Natural killer cell (primary cell): ENCODE measurements around the gene USP24. TPM values are rescaled to one million over a fixed set of nuclear protein-coding genes. Genes with fewer than 3 reads are reported as not detected.
A peak's percentile ranks its signal among the peaks of the same experiment; 100 is the strongest.

Source experiments
- ATAC-seq, 3 donors: fragments of 150-1000 bp in 2 of 3; fragments of 200-7000 bp in 1 of 3; cut with Tn5 transposase; 1 replicate in 1 of 3; 2 replicates in 2 of 3; pipeline ENCODE4 v1.10.0; 2021; ENCODE audit warnings: mild to moderate bottlenecking in 2 of 3, moderate library complexity in 2 of 3
- DNase-seq, 2 donors: peaks; one replicate each; pipeline versions ENCODE4 v3.0.0 to v3.0.0-alpha.2; 2013 to 2021; ENCODE audit warnings: mixed read lengths in 1 of 2
- H3K27ac ChIP-seq: one replicate; pipeline ENCODE4 v1.5.1; 2013; ENCODE audit warnings: mild to moderate bottlenecking, low read length
- H3K27me3 ChIP-seq: one replicate; pipeline ENCODE4 v1.6.1; 2013; ENCODE audit warnings: low read length; ENCODE audit not compliant: control insufficient read depth, insufficient read depth
- H3K36me3 ChIP-seq: one replicate; pipeline ENCODE4 v1.6.1; 2013; ENCODE audit warnings: low read length; ENCODE audit not compliant: control insufficient read depth, insufficient read depth
- H3K4me1 ChIP-seq: one replicate; pipeline ENCODE4 v1.6.1; 2013; ENCODE audit warnings: low read length; ENCODE audit not compliant: control insufficient read depth, insufficient read depth
- H3K4me3 ChIP-seq: one replicate; pipeline ENCODE4 v1.5.1; 2013; ENCODE audit warnings: low read length
- H3K9me3 ChIP-seq: one replicate; pipeline ENCODE4 v1.6.1; 2013; ENCODE audit warnings: low read length; ENCODE audit not compliant: control insufficient read depth, insufficient read depth
- H3K27ac Mint-ChIP-seq, 2 donors: one replicate each; pipeline ENCODE4 v1.8.0; 2022; ENCODE audit warnings: mild to moderate bottlenecking in 2 of 2, mixed read lengths in 2 of 2, moderate library complexity in 1 of 2
- H3K27me3 Mint-ChIP-seq, 2 donors: one replicate each; pipeline ENCODE4 v1.8.0; 2022; ENCODE audit warnings: low read depth in 2 of 2, mixed read lengths in 2 of 2
- H3K36me3 Mint-ChIP-seq: one replicate; pipeline ENCODE4 v1.8.0; 2022; ENCODE audit warnings: mixed read lengths
- H3K4me1 Mint-ChIP-seq, 2 donors: one replicate each; pipeline ENCODE4 v1.8.0; 2022; ENCODE audit warnings: mixed read lengths in 2 of 2
- H3K4me3 Mint-ChIP-seq: one replicate; pipeline ENCODE4 v1.8.0; 2022; ENCODE audit warnings: mild to moderate bottlenecking, moderate library complexity, mixed read lengths
- H3K9me3 Mint-ChIP-seq, 2 donors: one replicate each; pipeline ENCODE4 v1.8.0; 2022; ENCODE audit warnings: mixed read lengths in 2 of 2
- WGBS: methylation state at CpG from one replicate; pipeline ENCODE4 v1.1.7; 2013; ENCODE audit warnings: missing lambda C conversion rate; ENCODE audit not compliant: insufficient coverage; 5-methylcytosine and 5-hydroxymethylcytosine counted together
- intact Hi-C: fragments of 100-400 bp; cut with micrococcal nuclease; formaldehyde crosslinking; loops from one replicate; pipeline ENCODE4 v1.14.2; 2022
- total RNA-seq, 4 donors: library from RNA; stranded (reverse); fragments of 120-200 nt in 1 of 4; gene quantifications; one replicate each; pipeline versions ENCODE4 v1.2.3 to v1.2.4, GENCODE V29; 2013 to 2022
- TF ChIP-seq, protein P1 (sequence below): fragments of 200-600 bp; IDR thresholded peaks from one replicate; pipeline ENCODE4 v1.8.0; 2022; ENCODE audit warnings: antibody characterized with exemption

USP24 gene
- total RNA-seq, 3 donors from 2014 or later (not counting 1 experiment from before 2014, with no cell fraction given): 155 TPM

DNA sequence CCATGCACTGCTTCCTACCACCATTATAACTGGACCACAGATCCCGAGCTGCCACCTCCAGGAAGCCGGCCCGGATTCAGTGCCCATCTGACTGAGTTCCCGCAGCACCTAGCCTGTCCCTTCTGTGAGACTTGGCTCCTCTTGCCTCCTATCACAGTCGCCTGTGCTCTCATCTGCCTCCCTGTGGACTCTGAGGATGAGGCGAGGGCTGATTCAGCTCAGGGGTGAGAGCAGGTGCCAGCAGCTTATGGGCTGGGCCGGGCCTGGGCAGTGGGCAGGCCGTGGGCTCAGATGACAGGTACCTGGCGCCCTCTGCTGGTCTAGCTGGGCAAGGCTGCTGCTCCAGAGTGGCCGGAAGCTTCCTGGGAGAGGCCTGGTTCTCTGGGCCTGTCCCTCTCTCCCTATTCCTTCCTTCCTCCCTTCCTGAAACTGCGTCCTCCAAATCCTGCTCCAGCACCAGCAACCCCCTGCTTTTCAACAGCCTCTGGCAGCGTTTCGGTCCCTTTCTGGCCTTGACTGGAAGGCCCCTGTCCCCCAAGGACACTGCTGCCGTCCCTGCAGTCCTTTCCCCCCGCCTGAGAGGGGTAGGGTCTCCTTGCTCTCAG is 193.1 kb downstream of the USP24 start:
- no peak overlapping the region for H3K4me3 Mint-ChIP-seq
- H3K27me3 Mint-ChIP-seq: peaks cover 4 to 11% of the 10 kb centered on the region in 2 donors
- Histone ChIP-seq H3K27ac (no peak overlapping the region), H3K4me3 (no peak overlapping the region), H3K9me3 (no peaks in the 10 kb centered on the region), H3K27me3 (no peaks in the 10 kb centered on the region), H3K4me1 (no peaks in the 10 kb centered on the region), H3K36me3 (no peaks in the 10 kb centered on the region)
- no peaks in the 10 kb centered on the region for H3K36me3 Mint-ChIP-seq
- peaks cover 5 to 11% of the 10 kb centered on the region in 2 donors for H3K4me1 Mint-ChIP-seq
- H3K27ac Mint-ChIP-seq: no peak overlapping the region
- H3K9me3 Mint-ChIP-seq: no peaks in the 10 kb centered on the region
- ATAC-seq (peak; percentile 89 to 100 (median 92)), DNase-seq (peak; percentile 58 to 73)
- 62% methylated on average over 15 of the region's 15 CpGs for WGBS
- intact Hi-C loops: loop anchor here (2.0 kb wide), 1 partner anchor 77 kb away; no protein-coding TSS in a partner anchor
- TF ChIP-seq, protein P1, sequence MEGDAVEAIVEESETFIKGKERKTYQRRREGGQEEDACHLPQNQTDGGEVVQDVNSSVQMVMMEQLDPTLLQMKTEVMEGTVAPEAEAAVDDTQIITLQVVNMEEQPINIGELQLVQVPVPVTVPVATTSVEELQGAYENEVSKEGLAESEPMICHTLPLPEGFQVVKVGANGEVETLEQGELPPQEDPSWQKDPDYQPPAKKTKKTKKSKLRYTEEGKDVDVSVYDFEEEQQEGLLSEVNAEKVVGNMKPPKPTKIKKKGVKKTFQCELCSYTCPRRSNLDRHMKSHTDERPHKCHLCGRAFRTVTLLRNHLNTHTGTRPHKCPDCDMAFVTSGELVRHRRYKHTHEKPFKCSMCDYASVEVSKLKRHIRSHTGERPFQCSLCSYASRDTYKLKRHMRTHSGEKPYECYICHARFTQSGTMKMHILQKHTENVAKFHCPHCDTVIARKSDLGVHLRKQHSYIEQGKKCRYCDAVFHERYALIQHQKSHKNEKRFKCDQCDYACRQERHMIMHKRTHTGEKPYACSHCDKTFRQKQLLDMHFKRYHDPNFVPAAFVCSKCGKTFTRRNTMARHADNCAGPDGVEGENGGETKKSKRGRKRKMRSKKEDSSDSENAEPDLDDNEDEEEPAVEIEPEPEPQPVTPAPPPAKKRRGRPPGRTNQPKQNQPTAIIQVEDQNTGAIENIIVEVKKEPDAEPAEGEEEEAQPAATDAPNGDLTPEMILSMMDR: peak; percentile 68

GRCh38 chr1:55018395-55018794 is 196.8 kb downstream of the USP24 start:
- Histone ChIP-seq H3K27ac (no peak overlapping the region), H3K4me1 (no peaks in the 10 kb centered on the region), H3K27me3 (no peaks in the 10 kb centered on the region), H3K4me3 (no peak overlapping the region), H3K9me3 (no peaks in the 10 kb centered on the region), H3K36me3 (no peaks in the 10 kb centered on the region)
- TF ChIP-seq, protein P1: no peak
- Mint-ChIP-seq H3K4me3 (no peak overlapping the region), H3K4me1 (no peaks in the 10 kb centered on the region), H3K9me3 (no peaks in the 10 kb centered on the region), H3K36me3 (no peaks in the 10 kb centered on the region), H3K27ac (no peak overlapping the region), H3K27me3 (peaks cover 21 to 23% of the 10 kb centered on the region in 2 donors)
- intact Hi-C loops: no loop called here
- ATAC-seq: no peak
- WGBS: 85% methylated on average over 9 of the region's 9 CpGs
- no peak for DNase-seq

Other genes with a start within 250 kb of the USP24 start
- gene TMEM61, start 234.7 kb downstream of the USP24 start, total RNA-seq: not detected
- gene BSND, start 216.4 kb downstream of the USP24 start, total RNA-seq: not detected
- not detected for gene PCSK9, start 175.8 kb downstream of the USP24 start, total RNA-seq